NCI-H1092 treated with DMSO at 0.1 percent for 48 hours (cell line): Measurements from ENCODE around the gene ALDH1L2.

Source experiments
- DNase-seq: peaks from one replicate; lab custom pipeline; 2025; lab: John Stamatoyannopoulos, UW

Gene ALDH1L2

GRCh38 chr12:105032703-105033357, 51.4 kb downstream of the ALDH1L2 start:
- DNase-seq = no peak

GRCh38 chr12:105030820-105031807, 53.1 kb downstream of the ALDH1L2 start:
- DNase-seq = peak; percentile 23

- DNase-seq = peak; percentile 69
These were observed 57.8 kb downstream of the ALDH1L2 start for GRCh38 chr12:105026411-105026810.

GRCh38 chr12:105025890-105026289, 58.4 kb downstream of the ALDH1L2 start:
- DNase-seq = peak; percentile 90

- no peak for DNase-seq
These were observed 59.3 kb downstream of the ALDH1L2 start for GRCh38 chr12:105024928-105025327.

- peak; percentile 37 for DNase-seq
These were observed 63.9 kb downstream of the ALDH1L2 start for GRCh38 chr12:105020241-105020962.

GRCh38 chr12:105018776-105019175, 65.5 kb downstream of the ALDH1L2 start:
- peak; percentile 65 for DNase-seq

- no peak for DNase-seq
These were observed 66.2 kb downstream of the ALDH1L2 start for GRCh38 chr12:105018012-105018411.

GRCh38 chr12:105015543-105015942, 68.7 kb downstream of the ALDH1L2 start:
- no peak for DNase-seq

- no peak for DNase-seq
These were observed 69.7 kb downstream of the ALDH1L2 start for GRCh38 chr12:105014603-105015002.

- DNase-seq = no peak
These were observed 70.4 kb downstream of the ALDH1L2 start for GRCh38 chr12:105013892-105014291.

- DNase-seq = no peak
These were observed 82.8 kb downstream of the ALDH1L2 start for GRCh38 chr12:105001476-105001875.

GRCh38 chr12:104999347-104999685, 84.9 kb downstream of the ALDH1L2 start:
- no peak for DNase-seq

GRCh38 chr12:104998423-104999346, 85.6 kb downstream of the ALDH1L2 start:
- DNase-seq = peak; percentile 90

GRCh38 chr12:104997541-104997940, 86.7 kb downstream of the ALDH1L2 start:
- no peak for DNase-seq

- no peak for DNase-seq
These were observed 89.9 kb downstream of the ALDH1L2 start for GRCh38 chr12:104994336-104994735.

GRCh38 chr12:104991565-104992128, 92.6 kb downstream of the ALDH1L2 start:
- no peak for DNase-seq

GRCh38 chr12:104990950-104991349, 93.3 kb downstream of the ALDH1L2 start:
- no peak for DNase-seq

GRCh38 chr12:104986022-104986941, 98.0 kb downstream of the ALDH1L2 start, which contains the start of gene NOPCHAP1:
Gene NOPCHAP1 (plus strand): TSS chr12:104986316. CDS start chr12:104986353, 37 bp downstream.
- peak; percentile 94 for DNase-seq

GRCh38 chr12:104985206-104985605, 99.1 kb downstream of the ALDH1L2 start:
- DNase-seq = no peak
